GM19193 (cell line): ENCODE results near the gene GABBR2.

Experiments
- POLR2A ChIP-seq: IDR thresholded peaks from 4 replicates; pipeline ENCODE4 v1.6.1; 2011; ENCODE audit not compliant: insufficient read depth, insufficient read length; ENCODE audit errors: extremely low read depth

GABBR2 gene

GRCh38 chr9:98284754-98285153, 424.0 kb downstream of the GABBR2 start:
- no peak for TF ChIP-seq POLR2A

- TF ChIP-seq POLR2A: no peak
Measured at GRCh38 chr9:98281281-98281680, 427.5 kb downstream of the GABBR2 start.

GRCh38 chr9:98280574-98280973, 428.2 kb downstream of the GABBR2 start:
- no peak for TF ChIP-seq POLR2A

GRCh38 chr9:98280162-98280561, 428.6 kb downstream of the GABBR2 start:
- TF ChIP-seq POLR2A: no peak

- TF ChIP-seq POLR2A: no peak
Measured at GRCh38 chr9:98276907-98277469, 431.7 kb downstream of the GABBR2 start.

GRCh38 chr9:98275159-98275558, 433.6 kb downstream of the GABBR2 start:
- TF ChIP-seq POLR2A: no peak

- TF ChIP-seq POLR2A: no peak
Measured at GRCh38 chr9:98272083-98272482, 436.7 kb downstream of the GABBR2 start.

GRCh38 chr9:98271479-98271878, 437.3 kb downstream of the GABBR2 start:
- no peak for TF ChIP-seq POLR2A

- TF ChIP-seq POLR2A: no peak
Measured at GRCh38 chr9:98264516-98264915, 444.2 kb downstream of the GABBR2 start.

GRCh38 chr9:98263482-98264357, 445.0 kb downstream of the GABBR2 start:
- no peak for TF ChIP-seq POLR2A

- TF ChIP-seq POLR2A: no peak
Measured at GRCh38 chr9:98263080-98263479, 445.7 kb downstream of the GABBR2 start.

GRCh38 chr9:98262056-98262455, 446.7 kb downstream of the GABBR2 start:
- no peak for TF ChIP-seq POLR2A

GRCh38 chr9:98260635-98261034, 448.1 kb downstream of the GABBR2 start:
- TF ChIP-seq POLR2A: no peak

- no peak for TF ChIP-seq POLR2A
Measured at GRCh38 chr9:98259791-98260190, 448.9 kb downstream of the GABBR2 start.

GRCh38 chr9:98256756-98257155, 452.0 kb downstream of the GABBR2 start:
- TF ChIP-seq POLR2A: no peak
